HG03025 (cell line): ENCODE measurements around the gene ITGB3.
A peak's percentile ranks its signal among the peaks of the same experiment; 100 is the strongest.
"Not testable (repeated sequence)": the region's sequence is repeated elsewhere in the genome, so short reads cannot be mapped to it uniquely, and the experiment has no call there.

ENCODE experiments used
- ATAC-seq: cut with Tn5 transposase; IDR thresholded peaks from one replicate; pipeline ENCODE4 v1.9.1; 2021; ENCODE audit warnings: mild to moderate bottlenecking, moderate library complexity; ENCODE audit not compliant: unreplicated experiment, low FRiP score

Gene ITGB3

DNA sequence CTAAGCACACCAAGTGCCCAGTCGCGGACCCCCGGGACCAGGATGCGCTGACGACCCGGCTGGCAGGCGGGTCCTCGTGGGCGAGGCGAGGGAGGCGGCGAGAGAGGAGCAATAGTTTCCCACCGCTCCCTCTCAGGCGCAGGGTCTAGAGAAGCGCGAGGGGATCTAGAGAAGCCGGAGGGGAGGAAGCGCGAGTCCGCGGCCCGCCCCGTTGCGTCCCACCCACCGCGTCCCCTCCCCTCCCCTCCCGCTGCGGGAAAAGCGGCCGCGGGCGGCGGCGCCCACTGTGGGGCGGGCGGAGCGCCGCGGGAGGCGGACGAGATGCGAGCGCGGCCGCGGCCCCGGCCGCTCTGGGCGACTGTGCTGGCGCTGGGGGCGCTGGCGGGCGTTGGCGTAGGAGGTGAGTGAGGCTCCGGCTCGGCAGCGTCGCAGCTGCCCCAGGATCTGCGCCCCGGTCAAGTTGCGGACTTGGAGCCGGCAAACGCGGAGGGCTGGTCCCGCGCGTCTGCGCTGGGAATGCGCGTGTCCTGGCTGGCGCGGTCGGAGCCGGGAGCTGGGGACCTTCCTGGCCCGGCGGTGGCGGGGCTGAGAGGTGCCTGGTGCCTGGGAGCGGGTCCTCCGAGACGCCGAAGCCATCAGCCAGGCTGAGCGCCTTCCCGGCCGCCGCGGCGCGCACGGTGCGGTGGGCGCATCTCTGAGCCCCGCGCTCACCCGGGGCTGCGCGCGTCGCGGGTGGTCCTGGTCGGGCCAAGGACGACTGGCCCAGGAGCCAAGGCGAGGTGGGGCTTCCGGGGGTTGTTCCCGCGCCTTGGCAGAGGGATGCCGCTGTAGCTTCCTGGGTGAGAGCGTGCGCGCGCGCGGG, at the start of gene ITGB3:
ITGB3 (plus strand) TSS at position 287 of the 862 bp plus-strand sequence; CDS start at position 322, 35 bp downstream.
- peak; percentile 77 for ATAC-seq

DNA sequence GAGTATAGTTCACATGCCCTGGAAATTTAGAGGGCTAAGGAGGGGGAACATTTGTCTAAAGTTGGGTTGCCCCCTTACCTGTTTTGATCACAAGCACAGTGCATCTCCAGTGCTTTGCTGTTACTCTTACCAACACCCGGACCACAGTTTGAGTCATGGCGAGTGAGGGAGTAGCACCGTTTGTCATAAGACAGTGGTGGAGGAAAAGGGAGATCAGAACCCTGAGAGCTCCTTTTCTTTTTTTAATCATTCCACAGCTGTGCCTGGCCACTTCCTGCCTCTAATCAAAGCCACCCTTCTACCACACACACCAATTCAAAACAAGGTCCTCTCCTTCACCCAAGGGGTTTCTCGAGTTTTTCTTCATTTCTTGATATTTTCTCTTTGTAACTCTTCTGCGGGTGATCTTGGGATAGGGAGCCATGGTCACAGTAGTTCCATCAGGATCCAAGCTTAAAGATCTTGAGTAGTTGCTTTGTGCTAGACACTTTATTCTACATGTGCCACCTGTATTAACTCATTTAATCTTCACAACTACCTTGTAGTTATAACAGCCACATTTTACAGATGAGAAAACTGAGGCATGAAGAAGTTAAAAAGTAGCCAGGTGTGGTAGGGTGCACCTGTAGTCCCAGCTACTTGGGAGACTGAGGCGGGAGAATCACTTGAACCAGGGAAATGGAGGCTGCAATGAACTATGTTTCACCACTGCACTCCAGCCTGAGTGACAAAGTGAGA, 49.5 kb upstream of the ITGB3 start:
- ATAC-seq, result no peak

DNA sequence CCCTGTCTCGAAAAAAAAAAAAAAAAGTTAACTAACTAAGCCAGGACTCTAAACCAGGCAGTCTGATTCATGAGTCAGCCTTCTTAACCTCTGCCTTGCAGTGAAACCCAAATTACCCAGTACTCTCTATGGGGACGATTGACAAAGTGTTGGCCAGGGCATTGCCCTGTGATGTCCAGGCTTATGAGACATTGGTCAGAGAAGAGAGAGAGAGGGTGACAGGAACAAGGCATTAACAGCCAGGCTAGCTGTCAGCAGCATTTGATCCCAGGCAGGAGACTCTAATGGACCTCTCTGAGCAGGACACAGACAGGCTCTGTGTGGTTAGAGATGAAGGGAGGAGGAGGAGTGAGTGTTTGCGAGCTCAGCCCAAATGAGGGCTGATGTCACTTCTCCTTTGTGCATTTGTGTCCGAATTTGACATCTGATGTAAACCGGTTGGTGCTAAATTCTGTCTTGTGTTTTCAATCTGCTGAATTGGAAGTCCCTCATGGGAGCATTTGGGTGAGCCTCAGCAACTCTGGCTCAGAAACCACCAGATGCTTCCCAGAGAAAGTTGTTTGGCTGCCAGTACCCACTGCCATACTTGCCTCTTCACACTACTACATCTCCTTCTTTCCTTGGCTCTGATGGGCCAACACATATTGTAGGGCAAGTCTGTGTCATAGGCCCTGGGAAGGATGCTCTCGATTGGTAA, 48.8 kb upstream of the ITGB3 start:
- no peak for ATAC-seq

DNA sequence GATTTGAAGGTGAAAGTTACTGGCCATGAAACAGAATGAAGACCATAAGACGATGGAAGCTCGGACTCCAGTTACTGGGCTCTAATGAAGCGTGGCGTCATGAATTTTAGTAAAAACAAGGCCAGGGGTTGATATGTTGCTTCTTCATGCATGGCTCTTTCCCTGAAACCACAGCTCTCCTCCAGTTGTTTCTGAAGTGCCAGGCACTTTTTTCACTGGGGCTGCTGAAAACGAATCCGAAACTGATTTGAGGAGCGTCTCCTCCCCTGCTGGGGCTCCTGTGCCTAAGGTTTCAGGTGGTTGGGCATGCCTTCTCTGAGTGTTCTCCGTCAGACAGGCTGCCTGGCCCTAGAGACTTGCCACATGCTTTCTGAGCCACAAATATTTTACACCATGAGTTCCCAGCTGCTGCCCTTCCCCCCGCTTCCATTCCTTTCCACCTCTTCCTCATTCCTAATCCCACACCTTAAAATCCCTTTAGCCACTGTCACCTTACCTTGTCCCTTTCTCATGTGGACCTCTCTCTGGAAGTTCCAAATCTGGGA, 48.1 kb upstream of the ITGB3 start:
- no peak for ATAC-seq

DNA sequence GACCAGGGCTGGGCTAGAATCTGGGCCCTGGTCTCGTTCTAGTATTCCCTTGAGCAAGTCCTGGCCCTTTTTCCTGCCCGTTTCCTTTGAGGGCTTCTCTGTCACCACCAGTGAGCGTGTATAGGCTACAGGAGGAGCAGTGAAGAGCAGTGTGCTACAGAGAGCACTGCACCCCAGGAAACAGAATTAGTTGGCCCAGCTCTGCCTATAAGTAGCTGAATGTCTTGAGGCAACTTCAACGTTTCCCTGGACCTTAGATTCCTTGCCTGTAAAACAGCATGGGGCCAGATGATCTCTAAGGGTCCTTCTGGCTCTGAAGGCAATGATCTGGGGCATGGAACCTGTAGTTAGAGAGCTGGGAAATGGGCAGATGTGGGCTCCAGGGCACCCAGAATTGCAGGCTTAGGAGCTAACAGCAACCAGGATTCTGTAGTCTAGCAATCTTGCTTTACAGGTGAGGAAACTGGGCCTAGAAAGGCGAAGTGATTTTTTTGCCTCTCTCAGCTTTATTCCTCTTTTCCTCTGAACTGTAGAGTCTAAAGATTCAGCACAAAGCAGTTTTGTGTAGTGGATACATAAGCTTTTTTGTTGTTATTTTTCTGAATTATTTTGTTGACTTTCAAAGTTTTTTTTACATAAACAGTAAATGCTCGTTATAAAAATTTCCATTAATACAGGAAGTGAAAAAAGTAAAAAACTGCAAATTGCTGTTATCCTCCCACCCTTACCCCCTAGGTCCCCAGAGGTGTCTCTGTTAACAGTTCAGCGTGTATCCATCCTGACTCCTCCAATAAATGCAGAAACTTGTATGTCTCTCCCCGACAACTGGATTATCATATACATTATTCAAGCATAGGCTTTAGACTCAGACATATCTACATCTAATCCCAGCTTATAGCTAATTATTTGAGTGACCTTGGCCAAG, 46.2 kb upstream of the ITGB3 start:
- no peak for ATAC-seq

DNA sequence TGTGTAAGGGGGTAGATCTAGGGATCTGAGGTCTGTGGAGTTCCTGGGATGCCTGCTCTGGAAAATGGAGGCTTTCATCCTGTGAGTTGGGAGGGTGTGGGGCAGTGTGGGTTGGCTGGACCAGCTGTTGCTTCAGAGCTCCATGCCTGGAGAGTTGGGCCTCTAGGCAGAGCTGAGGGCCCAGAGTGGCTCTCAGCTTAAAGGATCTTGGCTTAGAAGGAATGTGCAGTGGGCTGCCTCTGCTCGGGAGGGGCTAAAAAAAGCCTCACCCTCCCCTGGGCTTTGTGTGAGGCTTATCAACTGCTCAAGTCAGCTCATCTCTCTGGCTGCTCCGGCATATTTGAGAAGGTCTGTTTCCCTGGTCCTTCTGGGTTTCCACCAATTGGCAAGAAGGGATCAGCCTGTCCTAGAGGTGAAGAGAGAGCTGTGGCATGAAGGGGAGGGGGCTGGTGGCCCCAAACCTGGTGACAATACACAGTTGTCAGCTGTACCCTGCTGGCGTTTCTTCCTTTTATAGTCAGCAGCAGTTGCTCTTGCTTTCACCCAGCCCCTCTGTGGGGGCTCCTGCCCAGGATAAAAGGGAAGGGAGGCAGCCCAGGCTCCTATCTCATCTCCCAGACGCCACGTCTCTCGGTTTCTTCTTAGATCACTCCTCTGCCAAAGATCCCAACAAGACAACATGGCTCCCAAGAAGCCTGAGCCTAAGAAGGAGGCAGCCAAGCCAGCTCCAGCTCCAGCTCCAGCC, 44.7 kb upstream of the ITGB3 start, which contains the start of gene MYL4:
MYL4 (plus strand) TSS at position 605 of the 745 bp plus-strand sequence; CDS start at position 680, 75 bp downstream.
- no peak for ATAC-seq

DNA sequence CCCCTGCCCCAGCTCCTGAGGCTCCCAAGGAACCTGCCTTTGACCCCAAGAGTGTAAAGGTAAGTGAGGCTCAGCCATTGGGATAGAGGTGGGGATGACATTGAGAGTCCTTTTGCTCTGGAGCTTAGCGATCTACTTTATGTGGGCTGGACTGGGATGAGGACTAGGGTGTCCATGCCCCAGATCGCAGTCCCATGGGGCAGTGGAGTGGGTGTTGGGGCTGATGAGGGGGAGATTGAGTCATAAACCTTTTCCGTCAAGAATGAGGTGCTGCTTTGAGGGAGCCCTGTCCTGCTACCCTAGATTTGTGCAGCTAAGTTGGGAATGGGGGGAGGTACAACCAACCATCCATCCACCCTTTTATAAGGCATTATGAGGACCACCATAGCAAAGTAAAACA, 44.1 kb upstream of the ITGB3 start:
- ATAC-seq, result no peak

DNA sequence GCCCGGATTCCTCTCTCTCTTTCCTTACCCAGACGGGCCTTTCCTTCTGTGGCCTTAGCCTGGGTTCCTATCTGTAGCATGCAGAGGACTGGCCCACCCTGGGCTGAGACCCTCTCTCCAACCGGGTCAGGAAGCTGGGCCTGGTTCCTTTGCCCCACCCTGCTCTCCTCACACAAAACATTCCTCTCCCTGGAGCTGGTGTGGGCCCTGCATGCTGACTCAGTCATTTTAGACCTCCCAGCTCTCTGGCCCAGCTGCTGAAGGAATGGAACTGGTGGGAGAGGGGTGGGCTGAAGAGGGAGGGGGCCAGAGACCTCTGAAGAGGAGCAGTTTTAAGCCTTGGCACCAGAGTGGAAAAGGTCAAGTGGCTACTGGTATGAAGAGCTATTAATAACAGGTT, 43.5 kb upstream of the ITGB3 start:
- no peak for ATAC-seq

DNA sequence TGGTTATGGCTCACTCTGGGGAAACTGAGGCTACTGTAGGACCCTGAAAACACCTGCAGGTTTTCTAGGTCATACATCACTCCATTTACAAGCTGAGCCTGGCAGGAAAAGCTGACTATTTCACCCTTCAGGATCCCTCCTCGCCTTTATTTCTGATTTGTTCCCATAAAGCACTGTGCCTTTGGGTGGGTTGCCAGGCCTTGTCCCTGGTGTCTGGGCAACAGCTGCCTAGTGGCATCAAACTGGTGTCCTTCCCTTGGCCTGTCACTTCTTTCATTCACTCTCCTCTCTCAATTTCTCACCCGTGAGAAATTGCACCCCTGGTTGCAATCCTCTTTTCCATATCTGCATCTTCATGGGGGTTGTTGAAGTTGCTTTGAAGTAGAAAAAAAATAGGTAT, 42.8 kb upstream of the ITGB3 start:
- ATAC-seq, result no peak

DNA sequence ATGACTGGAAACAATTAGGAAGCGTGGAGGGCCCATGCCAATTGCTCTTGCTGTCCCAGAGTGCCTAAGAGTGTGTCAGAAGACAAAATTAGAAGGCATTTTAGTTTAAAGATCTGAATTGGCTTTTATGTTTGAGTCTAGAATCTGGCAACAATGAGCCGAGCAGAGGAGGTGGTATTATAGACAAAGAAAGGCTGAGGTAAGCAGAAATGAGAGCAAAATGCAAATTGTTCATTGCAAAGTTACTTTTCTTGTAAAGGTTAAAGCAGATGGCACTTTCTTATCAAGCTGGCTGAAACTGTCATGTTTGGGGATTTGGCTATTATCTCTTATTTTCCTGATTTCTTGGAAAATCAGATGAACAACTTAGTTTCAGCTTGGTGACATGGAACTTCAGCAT, 41.2 kb upstream of the ITGB3 start:
- ATAC-seq, result no peak

DNA sequence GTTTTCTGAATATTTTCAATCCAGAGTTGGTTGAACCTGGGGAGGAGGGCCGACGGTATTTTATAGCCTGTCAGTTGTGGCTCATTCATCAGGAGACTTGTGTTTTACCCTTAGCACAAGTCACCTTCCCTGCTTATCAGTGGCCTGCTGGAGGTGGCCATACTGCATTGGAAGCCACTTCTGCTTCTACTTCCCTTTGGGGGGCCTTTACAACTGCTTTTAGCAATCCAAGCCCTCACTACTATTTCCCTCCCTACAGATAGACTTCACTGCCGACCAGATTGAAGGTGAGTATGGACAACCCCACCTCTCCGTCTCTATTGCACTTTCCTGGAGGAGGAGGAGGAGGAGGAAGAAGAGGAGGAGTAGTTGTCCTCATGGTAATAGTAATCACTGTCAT, 40.1 kb upstream of the ITGB3 start:
- ATAC-seq, result no peak

DNA sequence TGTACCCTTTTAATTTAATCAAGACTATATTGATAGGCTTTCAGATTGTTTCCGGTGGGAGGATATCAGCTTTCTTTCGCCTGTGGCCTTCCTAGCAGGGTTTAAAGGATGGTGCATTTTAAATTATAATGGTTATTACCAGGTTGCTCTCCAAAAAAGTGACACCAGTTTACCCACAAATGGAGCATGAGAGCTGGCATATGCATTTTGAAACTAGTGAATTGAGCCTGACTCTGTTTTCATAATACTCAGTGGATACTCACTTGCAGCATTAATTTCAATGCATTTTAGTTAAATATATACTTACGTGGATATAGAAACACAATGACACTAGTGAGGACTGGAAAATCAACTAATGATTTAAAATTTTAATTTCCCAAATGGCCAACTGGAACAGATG, 38.7 kb upstream of the ITGB3 start:
- no peak for ATAC-seq

DNA sequence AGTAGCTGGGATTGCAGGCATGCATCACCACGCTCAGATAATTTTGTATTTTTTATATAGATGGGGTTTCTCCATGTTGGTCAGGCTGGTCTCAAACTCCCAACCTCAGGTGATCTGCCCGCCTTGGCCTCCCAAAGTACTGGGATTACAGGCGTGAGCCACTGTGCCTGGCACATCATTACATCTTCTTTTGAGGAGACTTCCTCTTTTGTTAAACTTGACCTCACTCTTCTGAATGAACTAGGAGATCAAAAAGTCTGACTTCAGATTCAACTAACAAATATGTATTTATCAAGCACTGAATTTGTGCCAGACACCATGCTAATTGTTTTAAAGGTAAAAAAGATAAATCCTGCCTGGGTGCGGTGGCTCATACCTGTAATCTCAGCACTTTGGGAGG, 36.8 kb upstream of the ITGB3 start:
- not testable (repeated sequence) for ATAC-seq

DNA sequence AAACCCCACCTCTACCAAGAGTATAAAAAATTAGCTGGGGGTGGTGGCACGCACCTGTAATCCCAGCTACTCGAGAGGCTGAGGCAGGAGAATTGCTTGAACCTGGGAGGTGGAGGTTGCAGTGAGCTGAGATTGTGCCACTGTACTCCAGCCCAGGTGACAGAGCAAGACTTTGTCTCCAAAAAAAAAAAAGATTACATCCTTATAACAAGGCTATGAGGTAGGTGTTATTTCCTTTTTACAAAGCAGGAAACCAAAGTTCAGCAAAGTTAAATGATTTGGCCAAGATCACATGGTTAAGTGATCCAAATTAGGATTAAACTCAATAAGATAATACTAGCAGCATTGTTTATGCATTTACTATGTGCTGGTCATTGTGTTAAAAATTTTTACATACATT, 36.3 kb upstream of the ITGB3 start:
- ATAC-seq, result not testable (repeated sequence)

DNA sequence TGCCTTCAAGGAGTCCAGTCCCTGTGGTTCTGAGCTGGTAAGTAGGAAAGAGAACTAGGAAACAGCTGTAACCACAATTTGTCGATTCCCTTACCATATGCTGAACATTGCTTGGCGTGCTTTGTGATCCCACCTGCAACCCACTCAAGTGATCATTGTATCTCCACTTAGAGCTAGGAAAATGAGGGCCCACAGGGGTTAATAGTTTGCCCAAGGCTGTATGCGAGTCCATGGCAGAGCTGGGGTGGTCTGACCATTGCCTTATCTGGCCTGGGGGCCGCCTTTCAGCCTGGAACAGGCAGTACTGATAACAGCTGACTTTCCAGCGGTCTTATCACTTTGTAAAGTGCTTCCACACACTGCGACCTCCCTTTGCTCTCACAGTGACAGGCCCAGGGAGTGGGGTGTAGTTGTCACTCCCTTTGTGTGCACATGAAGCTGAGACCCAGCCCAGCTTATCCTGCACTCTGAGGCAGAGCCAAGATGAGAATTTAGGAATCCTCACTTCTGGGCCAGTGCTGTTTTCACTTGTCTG, 34.7 kb upstream of the ITGB3 start:
- ATAC-seq, result no peak

DNA sequence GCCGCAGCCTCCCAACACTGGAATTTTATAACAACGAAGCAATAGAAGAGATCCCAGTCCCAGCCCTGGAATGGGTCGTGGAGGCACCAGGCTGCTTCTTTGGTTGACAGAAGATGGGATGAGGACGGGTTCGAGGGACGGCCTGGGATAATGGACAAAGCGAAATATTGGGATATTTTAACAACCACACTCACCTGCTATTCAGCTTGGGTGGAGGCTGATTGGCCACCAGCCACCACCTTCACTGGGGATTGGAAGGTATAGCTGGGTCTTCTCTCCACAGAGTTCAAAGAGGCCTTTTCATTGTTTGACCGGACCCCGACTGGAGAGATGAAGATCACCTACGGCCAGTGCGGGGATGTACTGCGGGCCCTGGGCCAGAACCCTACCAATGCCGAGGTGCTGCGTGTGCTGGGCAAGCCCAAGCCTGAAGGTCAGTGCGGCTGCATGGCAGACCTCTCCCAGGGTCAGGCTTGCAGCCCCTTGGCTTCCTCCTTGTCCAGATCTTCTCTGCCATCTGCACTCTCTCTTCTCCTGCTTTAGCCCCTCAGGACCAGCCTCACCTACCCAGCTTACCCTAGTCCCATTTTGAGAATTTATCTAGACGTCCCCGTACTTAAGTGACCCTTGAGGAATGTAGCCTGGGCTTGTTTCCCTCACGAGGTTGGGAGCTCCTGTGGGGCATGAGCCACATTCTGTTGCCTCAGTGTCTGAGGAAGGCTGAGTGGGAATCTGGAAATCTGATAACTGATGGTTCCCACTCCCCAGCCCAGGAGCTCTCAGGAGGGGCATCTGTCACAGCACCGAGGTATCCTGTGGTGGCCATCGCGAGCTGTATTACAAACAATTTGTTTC, 33.8 kb upstream of the ITGB3 start:
- no peak for ATAC-seq

DNA sequence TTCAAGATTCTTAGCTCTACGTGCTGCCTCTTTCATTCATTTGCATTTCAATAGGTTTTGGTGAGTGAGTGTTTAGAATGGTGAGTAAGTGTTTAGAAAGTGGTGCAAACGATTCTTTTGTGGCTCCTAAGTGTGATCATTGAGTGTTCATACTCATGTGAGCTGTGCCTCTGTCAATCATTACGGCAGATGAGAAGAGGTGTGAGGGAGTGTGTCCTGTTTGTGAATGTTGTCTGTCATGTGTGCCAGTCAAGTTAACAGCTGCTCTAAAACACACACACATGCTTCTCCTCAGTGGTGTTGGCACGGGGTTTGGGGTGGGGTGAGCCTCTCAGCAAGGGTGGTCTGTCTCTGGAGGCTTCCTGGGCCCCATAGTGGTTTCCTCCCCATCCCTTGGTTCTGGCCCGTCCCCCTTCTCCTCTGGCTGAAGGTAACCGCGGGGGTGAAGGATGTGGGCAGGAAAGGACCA, 33.1 kb upstream of the ITGB3 start:
- no peak for ATAC-seq

DNA sequence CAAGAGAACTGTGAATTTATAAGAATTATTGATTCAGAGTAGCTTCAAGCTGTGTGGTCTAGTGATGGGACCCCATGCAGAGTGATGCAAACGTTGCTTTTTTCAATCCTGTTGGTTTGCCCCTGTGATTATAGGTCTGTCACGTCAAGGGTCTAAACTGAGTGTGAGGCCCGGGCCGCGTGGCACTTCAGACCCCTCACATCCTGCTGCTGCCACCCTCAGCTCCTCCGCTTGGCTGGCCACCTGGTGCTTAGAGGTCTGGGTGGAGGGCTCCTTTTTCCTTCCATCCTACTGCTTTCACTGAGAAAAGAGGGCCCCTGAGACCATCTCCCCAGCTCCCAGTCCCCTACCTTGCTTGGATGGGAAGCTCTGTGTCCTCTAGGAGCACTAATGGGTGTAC, 32.5 kb upstream of the ITGB3 start:
- no peak for ATAC-seq
